MM.1S (cell line): ENCODE data around the gene EPB41L2.

Experiments used
- EZH2 ChIP-seq: fragments of 300-600 bp; sonication (generic); optimal IDR thresholded peaks from 2 replicates; pipeline ENCODE3; 2017; ENCODE audit warnings: low read depth, mild to moderate bottlenecking, antibody characterized with exemption, low read length, mixed read lengths
- TF ChIP-seq, protein P1 (sequence below): fragments of 300-600 bp; sonication (generic); IDR thresholded peaks from 2 replicates; pipeline ENCODE4 v1.5.1; 2016; ENCODE audit warnings: antibody characterized with exemption, low read length, mixed read lengths

DNA sequence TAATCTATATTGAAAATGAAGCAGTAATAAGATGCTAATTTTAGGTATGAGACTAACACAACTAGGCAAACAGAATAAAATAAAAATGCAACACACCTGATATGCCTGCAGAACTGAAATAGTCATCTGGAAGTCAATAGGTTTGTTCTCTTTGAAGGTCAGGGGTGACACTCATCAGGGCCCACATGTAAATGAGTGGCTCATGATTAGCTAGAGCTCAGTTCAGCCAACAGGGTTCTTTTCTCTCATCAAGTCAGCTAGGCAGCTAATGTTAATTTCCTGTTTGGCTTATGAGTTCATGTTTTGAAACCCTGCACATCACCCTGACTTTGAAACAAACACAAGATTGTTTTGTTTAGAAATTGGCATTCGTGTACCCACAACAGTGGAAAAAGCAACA, 212.0 kb downstream of the EPB41L2 start:
- TF ChIP-seq, protein P1, sequence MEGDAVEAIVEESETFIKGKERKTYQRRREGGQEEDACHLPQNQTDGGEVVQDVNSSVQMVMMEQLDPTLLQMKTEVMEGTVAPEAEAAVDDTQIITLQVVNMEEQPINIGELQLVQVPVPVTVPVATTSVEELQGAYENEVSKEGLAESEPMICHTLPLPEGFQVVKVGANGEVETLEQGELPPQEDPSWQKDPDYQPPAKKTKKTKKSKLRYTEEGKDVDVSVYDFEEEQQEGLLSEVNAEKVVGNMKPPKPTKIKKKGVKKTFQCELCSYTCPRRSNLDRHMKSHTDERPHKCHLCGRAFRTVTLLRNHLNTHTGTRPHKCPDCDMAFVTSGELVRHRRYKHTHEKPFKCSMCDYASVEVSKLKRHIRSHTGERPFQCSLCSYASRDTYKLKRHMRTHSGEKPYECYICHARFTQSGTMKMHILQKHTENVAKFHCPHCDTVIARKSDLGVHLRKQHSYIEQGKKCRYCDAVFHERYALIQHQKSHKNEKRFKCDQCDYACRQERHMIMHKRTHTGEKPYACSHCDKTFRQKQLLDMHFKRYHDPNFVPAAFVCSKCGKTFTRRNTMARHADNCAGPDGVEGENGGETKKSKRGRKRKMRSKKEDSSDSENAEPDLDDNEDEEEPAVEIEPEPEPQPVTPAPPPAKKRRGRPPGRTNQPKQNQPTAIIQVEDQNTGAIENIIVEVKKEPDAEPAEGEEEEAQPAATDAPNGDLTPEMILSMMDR = no peak
- no peak for TF ChIP-seq EZH2
